ENCODE data around the gene ATP6V1G3.

DNA sequence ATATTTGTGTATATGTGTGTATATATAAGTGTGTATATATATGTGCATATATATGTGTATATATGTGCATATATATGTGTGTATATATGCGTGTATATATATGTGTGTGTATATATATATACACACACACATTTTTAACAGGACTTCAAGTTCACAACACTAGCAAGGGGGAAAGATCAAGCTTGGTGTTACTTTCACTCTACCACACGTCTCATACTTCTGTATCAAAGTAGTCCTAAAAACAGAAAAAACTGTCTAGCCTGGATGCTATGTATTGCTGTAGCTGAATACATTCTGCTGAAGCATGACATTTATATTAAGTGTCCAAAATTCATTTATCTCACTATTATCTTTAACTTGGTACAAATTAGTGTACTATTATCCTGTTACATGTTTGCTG is 17.9 kb upstream of the ATP6V1G3 start:
- no peak for TF ChIP-seq POLR2A (IDR thresholded peaks at IDR 0.05)
- TF ChIP-seq, protein P1, sequence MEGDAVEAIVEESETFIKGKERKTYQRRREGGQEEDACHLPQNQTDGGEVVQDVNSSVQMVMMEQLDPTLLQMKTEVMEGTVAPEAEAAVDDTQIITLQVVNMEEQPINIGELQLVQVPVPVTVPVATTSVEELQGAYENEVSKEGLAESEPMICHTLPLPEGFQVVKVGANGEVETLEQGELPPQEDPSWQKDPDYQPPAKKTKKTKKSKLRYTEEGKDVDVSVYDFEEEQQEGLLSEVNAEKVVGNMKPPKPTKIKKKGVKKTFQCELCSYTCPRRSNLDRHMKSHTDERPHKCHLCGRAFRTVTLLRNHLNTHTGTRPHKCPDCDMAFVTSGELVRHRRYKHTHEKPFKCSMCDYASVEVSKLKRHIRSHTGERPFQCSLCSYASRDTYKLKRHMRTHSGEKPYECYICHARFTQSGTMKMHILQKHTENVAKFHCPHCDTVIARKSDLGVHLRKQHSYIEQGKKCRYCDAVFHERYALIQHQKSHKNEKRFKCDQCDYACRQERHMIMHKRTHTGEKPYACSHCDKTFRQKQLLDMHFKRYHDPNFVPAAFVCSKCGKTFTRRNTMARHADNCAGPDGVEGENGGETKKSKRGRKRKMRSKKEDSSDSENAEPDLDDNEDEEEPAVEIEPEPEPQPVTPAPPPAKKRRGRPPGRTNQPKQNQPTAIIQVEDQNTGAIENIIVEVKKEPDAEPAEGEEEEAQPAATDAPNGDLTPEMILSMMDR (IDR thresholded peaks at IDR 0.05): no peak
- TF ChIP-seq POLR2AphosphoS5 (IDR thresholded peaks at IDR 0.05): no peak
- no peak for TF ChIP-seq EP300 (IDR thresholded peaks at IDR 0.05)

All from gastroesophageal sphincter (tissue), 3 donors.